GM10847 (cell line): ENCODE results near the gene FOXL1.

Source experiments
- POLR2A ChIP-seq: IDR thresholded peaks from 2 replicates; pipeline ENCODE4 v1.6.1; 2011; ENCODE audit not compliant: insufficient read length; ENCODE audit errors: extremely low read depth

The FOXL1 gene

GRCh38 chr16:86602521-86602920 is 24.2 kb downstream of the FOXL1 start:
- TF ChIP-seq POLR2A = no peak

GRCh38 chr16:86604436-86605193 is 26.3 kb downstream of the FOXL1 start:
- no peak for TF ChIP-seq POLR2A

GRCh38 chr16:86605950-86606349 is 27.6 kb downstream of the FOXL1 start:
- no peak for TF ChIP-seq POLR2A

GRCh38 chr16:86608301-86608747 is 30.0 kb downstream of the FOXL1 start:
- no peak for TF ChIP-seq POLR2A

DNA sequence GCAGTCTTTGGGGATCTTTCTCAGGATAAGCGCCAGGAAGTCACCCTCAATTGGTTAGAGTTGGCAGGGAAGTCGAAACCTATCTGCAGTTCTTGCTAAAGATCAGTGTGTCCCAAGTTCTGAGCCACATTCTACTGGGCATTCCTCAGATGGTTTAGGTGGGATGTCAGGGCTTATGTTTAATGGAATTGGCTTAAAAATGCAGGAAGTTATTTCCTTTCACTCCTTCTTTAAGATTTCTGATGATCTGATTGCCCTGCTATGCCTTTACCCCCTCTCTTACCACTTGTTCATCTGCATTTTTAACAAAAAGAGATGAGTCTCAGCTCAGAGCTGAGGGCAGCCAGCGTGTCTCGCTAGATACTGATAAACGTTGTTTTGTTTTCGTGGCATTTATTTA is 30.8 kb downstream of the FOXL1 start:
- no peak for TF ChIP-seq POLR2A

DNA sequence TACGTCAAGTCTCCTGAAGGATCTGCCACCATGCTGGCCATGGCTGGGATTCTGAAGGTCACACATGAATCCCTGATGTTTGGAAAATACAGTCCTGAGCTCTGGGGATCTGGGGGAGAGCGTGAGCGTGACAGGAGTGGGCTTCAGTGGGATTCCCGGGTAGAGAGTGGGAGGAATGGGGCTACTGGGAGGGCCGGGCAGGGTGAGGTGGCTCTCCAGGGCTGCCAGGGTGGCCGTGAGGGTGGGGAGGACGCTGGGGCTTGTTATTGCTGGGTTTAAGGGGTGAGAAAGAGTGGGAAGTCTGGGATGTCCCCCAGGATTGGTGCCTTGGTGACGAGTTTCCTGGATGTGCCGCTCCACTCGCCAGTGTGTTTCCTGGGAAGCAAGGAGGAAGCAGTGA is 31.3 kb downstream of the FOXL1 start:
- no peak for TF ChIP-seq POLR2A

- TF ChIP-seq POLR2A = no peak
These were observed 32.6 kb downstream of the FOXL1 start for GRCh38 chr16:86610779-86611524.

DNA sequence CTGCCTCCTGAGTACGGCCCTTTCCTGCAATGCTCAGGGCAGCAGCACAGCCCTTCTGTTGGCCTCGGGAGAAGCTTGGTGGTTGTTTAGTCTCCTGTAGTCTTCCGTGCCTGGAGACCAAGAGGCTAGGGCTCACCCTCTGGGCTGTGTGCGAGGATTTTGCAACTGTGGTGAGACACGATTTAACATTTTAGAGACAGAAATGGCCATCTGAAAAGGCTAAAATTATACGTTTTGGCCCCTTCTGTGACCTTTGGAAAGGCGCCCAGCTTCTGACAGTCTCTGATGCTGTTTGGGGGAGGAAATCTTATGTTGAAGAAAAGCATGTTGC is 33.1 kb downstream of the FOXL1 start:
- TF ChIP-seq POLR2A = no peak

DNA sequence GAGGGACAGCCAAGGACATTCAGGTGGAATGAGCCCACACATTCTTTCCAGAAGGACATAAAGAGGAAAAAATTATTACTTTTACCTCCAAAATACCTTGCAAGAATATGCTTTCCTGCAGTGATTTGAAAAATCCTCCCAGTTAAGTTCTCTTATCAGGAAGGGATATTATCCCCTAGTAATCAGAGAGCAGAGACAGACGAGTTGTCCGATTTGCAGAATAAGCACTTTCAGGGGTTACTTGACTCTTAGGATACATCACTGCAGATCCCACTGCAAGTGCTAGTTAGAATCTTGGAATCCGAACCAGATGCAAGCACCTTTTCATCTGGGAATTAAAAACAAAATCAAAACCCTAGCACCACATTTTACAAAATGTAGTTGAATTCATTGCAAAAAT is 33.6 kb downstream of the FOXL1 start:
- no peak for TF ChIP-seq POLR2A

DNA sequence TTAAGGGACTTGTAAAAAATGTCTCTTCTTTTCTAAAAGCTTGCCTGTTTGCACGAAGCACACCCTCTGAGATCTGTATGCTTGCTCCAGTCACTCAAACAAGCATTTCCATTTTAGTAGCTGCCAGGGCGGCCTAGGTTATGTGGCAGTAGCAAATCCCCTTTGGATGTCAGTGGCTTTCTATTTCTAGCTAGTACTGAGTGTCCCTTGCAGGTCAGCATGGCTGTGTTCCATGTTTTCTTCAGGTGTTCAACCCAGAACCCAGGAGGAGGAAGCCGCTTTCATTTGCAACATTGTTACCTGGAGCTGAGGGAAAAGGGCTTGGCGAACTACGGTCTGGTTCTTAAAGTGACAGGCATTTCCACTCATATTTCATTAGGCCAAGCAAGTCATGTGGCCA is 36.4 kb downstream of the FOXL1 start:
- TF ChIP-seq POLR2A = no peak

- no peak for TF ChIP-seq POLR2A
These were observed 38.6 kb downstream of the FOXL1 start for GRCh38 chr16:86616906-86617305.

- TF ChIP-seq POLR2A = no peak
These were observed 40.3 kb downstream of the FOXL1 start for GRCh38 chr16:86618431-86619238.

DNA sequence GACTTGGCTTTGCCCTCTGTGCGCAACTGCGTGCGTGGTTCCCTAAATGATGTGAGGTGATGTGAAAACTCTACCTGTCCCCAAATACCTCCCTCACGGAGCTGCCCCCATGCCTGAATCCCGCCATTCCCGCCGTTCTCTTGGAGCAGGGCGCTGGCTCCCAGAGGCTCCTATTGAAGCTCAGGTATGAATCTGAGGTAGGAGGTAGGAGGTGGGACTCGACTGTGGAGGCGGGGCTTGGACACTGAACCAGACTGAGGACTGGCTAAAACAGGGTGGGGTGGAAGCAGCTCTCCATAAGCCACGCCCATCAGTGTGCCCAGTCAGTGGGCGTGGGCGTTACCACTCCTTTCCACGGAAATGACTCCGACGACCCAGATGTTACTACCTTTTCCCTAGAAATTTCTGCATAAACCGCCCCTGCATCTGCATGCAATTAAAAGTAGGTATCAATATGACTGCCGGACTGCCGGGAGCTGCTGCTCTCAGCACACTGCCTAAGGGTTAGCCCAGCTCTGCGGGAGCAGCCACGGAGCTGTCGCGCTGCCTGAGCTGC is 41.0 kb downstream of the FOXL1 start:
- no peak for TF ChIP-seq POLR2A

DNA sequence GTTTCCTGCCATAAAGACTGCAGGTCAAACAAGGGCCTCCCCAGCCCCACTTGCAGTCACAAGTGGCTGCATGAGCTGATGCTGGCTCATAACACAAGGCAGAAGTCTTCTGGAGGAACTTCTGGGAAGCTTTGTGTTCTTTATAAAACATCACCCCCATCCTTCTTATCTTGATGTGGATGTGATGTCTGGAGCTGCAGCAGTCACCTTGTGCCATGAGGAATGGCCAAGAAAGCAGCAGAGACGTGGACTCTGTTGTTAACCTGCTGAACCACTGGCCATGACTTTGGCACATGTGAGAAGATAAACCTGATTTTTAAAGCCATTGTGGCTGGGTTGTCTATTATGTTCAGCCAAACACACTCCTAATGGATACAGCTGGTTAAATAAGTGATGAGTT is 41.8 kb downstream of the FOXL1 start:
- no peak for TF ChIP-seq POLR2A

DNA sequence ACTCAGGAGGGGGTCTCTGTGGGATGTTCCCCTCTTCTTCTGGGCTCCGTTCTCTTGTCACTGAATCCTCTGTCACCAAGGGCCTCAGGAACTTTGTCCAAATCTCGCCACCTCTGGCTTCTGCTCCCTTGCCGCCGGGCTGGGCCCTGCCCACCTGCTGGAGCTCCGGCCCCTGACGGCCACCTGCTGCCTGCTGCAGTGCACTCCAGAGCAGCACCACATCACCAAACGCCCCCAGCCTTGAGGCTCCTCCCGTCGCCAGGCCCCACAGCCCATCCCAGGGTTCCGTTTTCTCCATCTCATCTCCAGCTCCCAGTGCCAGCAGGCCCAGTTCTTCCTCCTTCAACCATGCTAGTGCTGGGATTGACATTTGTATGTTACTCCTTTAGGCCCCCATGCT is 43.6 kb downstream of the FOXL1 start:
- TF ChIP-seq POLR2A = no peak
